Activated naive CD4-positive, alpha-beta T cell (primary cell): ENCODE data around the gene ZGPAT.
A peak's percentile ranks its signal among the peaks of the same experiment; 100 is the strongest.

ENCODE experiments used
- DNase-seq, 4 experiments: peaks; one replicate each; lab custom pipeline; 2025; lab: John Stamatoyannopoulos, UW

The ZGPAT gene

GRCh38 chr20:63692436-63693082 is 15.3 kb upstream of the ZGPAT start:
- DNase-seq, result no peak

GRCh38 chr20:63693083-63693732 is 14.6 kb upstream of the ZGPAT start:
- no peak for DNase-seq

- no peak for DNase-seq
Observed at GRCh38 chr20:63693733-63694583, 13.9 kb upstream of the ZGPAT start.

DNA sequence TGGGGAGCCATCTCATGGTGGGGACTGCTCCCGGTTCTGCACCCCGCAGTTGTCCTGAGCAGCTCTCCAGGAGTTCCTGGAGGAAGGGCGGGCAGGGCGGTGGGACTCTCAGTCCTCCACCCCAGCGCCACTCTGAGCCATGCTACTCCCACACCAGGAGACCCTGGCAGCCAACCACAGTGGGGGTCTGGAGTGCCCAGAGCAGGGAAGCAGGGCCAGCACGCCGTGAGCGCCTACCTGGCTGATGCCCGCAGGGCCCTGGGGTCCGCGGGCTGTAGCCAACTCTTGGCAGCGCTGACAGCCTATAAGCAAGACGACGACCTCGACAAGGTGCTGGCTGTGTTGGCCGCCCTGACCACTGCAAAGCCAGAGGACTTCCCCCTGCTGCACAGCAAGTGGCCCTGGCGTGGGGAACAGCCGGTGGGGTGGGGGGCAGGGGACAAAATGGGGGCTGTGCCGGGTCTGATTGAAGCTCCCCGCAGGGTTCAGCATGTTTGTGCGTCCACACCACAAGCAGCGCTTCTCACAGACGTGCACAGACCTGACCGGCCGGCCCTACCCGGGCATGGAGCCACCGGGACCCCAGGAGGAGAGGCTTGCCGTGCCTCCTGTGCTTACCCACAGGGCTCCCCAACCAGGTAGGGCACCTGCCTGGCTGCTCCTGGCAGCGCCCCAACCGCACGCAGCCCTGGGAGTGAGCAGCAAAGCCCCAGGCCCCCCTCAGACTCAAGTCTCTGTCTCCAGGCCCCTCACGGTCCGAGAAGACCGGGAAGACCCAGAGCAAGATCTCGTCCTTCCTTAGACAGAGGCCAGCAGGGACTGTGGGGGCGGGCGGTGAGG is 13.0 kb upstream of the ZGPAT start:
- DNase-seq, result no peak

DNA sequence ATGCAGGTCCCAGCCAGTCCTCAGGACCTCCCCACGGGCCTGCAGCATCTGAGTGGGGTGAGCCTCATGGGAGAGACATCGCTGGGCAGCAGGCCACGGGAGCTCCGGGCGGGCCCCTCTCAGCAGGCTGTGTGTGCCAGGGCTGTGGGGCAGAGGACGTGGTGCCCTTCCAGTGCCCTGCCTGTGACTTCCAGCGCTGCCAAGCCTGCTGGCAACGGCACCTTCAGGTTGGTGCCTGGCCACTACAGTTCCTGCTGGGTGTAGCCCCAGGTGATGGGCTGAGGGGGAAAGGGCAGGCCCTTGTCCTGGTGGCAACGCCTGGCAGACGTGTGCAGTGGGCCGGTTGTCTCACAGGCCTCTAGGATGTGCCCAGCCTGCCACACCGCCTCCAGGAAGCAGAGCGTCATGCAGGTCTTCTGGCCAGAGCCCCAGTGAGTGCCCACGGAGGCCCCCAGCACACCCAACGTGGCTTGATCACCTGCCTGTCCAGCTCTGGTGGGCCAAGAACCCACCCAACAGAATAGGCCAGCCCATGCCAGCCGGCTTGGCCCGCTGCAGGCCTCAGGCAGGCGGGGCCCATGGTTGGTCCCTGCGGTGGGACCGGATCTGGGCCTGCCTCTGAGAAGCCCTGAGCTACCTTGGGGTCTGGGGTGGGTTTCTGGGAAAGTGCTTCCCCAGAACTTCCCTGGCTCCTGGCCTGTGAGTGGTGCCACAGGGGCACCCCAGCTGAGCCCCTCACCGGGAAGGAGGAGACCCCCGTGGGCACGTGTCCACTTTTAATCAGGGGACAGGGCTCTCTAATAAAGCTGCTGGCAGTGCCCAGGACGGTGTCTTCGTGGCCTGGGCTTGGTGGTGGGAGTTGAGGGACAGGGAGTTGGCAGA is 12.2 kb upstream of the ZGPAT start:
- no peak for DNase-seq

GRCh38 chr20:63696306-63696627 is 11.6 kb upstream of the ZGPAT start:
- DNase-seq, result peak in 2 of 4 experiments; percentile 19 to 28

DNA sequence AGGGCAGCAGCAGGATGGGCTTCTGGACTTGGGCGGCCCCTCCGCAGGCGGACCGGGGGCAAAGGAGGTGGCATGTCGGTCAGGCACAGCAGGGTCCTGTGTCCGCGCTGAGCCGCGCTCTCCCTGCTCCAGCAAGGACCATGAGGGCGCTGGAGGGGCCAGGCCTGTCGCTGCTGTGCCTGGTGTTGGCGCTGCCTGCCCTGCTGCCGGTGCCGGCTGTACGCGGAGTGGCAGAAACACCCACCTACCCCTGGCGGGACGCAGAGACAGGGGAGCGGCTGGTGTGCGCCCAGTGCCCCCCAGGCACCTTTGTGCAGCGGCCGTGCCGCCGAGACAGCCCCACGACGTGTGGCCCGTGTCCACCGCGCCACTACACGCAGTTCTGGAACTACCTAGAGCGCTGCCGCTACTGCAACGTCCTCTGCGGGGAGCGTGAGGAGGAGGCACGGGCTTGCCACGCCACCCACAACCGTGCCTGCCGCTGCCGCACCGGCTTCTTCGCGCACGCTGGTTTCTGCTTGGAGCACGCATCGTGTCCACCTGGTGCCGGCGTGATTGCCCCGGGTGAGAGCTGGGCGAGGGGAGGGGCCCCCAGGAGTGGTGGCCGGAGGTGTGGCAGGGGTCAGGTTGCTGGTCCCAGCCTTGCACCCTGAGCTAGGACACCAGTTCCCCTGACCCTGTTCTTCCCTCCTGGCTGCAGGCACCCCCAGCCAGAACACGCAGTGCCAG is 11.0 kb upstream of the ZGPAT start, which contains the start of gene TNFRSF6B:
TSS of gene TNFRSF6B (plus strand) at position 25 of the 729 bp plus-strand sequence. CDS start at position 141, 116 bp downstream.
- peak in 1 of 4 experiments; percentile 20 for DNase-seq

DNA sequence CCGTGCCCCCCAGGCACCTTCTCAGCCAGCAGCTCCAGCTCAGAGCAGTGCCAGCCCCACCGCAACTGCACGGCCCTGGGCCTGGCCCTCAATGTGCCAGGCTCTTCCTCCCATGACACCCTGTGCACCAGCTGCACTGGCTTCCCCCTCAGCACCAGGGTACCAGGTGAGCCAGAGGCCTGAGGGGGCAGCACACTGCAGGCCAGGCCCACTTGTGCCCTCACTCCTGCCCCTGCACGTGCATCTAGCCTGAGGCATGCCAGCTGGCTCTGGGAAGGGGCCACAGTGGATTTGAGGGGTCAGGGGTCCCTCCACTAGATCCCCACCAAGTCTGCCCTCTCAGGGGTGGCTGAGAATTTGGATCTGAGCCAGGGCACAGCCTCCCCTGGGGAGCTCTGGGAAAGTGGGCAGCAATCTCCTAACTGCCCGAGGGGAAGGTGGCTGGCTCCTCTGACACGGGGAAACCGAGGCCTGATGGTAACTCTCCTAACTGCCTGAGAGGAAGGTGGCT is 10.4 kb upstream of the ZGPAT start:
- no peak for DNase-seq

DNA sequence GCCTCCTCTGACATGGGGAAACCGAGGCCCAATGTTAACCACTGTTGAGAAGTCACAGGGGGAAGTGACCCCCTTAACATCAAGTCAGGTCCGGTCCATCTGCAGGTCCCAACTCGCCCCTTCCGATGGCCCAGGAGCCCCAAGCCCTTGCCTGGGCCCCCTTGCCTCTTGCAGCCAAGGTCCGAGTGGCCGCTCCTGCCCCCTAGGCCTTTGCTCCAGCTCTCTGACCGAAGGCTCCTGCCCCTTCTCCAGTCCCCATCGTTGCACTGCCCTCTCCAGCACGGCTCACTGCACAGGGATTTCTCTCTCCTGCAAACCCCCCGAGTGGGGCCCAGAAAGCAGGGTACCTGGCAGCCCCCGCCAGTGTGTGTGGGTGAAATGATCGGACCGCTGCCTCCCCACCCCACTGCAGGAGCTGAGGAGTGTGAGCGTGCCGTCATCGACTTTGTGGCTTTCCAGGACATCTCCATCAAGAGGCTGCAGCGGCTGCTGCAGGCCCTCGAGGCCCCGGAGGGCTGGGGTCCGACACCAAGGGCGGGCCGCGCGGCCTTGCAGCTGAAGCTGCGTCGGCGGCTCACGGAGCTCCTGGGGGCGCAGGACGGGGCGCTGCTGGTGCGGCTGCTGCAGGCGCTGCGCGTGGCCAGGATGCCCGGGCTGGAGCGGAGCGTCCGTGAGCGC is 9.8 kb upstream of the ZGPAT start:
- no peak for DNase-seq

GRCh38 chr20:63698739-63699465 is 8.9 kb upstream of the ZGPAT start:
- DNase-seq, result no peak

- no peak for DNase-seq
Observed at GRCh38 chr20:63699466-63700198, 8.2 kb upstream of the ZGPAT start.

- DNase-seq, result no peak
Observed at GRCh38 chr20:63700199-63701050, 7.4 kb upstream of the ZGPAT start.

GRCh38 chr20:63701051-63701328 is 6.8 kb upstream of the ZGPAT start:
- DNase-seq, result no peak

DNA sequence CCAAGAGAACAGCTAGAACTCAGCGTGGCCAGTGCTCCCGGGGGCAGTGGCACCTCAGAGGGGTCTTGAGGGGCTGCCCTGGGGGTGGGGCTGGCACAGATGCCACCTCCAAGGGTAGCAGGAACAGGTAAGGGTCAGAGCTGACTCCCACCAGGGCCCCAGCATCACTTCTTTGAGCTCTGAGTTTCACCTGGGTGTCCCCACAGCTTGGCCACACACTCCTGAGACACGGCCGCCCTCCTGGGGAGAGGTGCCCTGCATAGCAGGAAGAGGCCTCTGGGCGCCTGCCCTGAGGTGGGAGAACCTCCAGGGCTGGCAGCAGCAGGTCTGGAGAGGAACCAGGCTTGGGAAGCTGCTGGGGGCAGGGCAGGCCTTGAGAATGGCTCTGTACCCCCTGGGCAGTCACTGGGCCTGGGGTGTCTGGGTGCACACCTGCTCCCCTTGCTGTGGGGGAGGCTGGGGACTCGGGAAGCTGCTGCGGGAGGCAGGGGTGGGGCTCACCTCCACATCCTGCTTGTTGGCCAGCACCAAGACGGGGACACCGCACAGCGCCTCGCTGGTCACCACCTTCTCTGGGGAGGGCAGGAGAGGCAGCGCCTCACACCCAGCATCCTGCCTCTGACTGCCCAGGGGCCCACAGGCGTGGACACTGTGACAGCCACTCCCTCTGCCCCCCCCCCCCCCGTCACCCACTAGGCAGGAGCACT is 6.4 kb upstream of the ZGPAT start:
- no peak for DNase-seq

- no peak for DNase-seq
Observed at GRCh38 chr20:63702036-63702665, 5.7 kb upstream of the ZGPAT start.

DNA sequence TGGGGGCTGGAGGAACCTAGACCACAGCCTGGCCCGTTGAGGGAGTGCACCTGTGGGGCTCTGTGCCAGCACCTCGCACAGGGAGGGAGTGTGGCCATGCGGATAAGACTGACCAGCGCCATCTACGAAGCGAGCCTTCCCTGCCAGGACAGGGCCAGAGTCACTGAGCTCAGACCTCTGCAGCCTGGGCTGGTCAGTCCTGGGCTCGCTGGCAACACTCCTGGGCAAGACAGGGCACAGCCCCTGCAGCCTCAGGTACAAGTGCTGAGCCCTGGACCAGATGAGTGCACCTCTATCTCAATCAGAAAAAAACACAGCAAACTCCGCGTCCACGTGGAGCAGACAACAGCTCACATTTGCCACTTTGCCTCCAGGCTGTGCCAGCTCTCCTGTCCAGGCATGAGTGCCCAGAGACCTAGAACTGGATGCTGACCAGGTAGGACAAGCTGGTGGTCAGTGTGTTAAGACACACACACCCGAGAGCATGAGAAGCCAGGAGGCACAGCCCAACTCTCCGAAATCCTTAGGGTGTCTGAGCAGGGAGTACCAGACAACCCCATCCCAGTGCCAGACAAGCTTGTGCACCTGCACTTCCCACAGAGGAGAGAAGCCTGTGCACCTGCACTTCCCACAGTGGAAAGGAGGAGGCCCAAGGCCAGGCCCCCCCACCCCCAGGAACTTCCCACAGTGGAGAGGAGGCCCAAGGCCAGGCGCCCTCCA is 4.9 kb upstream of the ZGPAT start:
- DNase-seq, result no peak
